ENCODE data around the gene COG5.
"Not testable (repeated sequence)": the region's sequence is repeated elsewhere in the genome, so short reads cannot be mapped to it uniquely, and the experiment has no call there.

DNA sequence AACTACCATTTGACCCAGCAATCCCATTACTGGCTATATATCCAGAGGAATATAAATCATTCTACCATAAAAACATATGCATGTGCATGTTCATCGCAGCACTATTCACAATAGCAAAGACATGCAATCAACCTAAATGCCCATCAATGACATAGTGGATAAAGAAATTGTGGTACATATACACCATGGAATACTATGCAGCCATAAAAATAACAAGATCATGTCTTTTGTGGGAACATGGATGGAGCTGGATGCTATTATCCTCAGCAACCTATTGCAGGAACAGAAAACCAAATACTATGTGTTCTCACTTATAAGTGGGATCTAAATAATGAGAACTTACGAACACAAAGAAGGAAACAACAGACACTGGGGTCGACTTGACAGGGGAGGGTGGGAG, 316.9 kb downstream of the COG5 start:
- not testable (repeated sequence) for TF ChIP-seq POLR2AphosphoS5, POLR2A (IDR thresholded peaks at IDR 0.05)
- TF ChIP-seq, protein P1, sequence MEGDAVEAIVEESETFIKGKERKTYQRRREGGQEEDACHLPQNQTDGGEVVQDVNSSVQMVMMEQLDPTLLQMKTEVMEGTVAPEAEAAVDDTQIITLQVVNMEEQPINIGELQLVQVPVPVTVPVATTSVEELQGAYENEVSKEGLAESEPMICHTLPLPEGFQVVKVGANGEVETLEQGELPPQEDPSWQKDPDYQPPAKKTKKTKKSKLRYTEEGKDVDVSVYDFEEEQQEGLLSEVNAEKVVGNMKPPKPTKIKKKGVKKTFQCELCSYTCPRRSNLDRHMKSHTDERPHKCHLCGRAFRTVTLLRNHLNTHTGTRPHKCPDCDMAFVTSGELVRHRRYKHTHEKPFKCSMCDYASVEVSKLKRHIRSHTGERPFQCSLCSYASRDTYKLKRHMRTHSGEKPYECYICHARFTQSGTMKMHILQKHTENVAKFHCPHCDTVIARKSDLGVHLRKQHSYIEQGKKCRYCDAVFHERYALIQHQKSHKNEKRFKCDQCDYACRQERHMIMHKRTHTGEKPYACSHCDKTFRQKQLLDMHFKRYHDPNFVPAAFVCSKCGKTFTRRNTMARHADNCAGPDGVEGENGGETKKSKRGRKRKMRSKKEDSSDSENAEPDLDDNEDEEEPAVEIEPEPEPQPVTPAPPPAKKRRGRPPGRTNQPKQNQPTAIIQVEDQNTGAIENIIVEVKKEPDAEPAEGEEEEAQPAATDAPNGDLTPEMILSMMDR (IDR thresholded peaks at IDR 0.05 in 8 of 11, conservative IDR thresholded peaks at IDR 0.05 in 3 of 11): not testable (repeated sequence)
